Tibial artery (tissue), 4 donors: Measurements from ENCODE around the gene NDRG4.

Source experiments
- DNase-seq, 2 donors: peaks; one replicate each; pipeline ENCODE4 v3.0.0-alpha.2; 2019
- H3K27ac ChIP-seq, 2 donors: fragments of 200-600 bp; sonication (generic) in 1 of 2; 1 replicate in 1 of 2; 2 replicates in 1 of 2; pipeline ENCODE4 v1.5.1; 2018 to 2019; ENCODE audit warnings: mild to moderate bottlenecking in 1 of 2
- H3K27me3 ChIP-seq, 2 donors: fragments of 200-600 bp; sonication (generic) in 1 of 2; one replicate each; pipeline versions ENCODE4 v1.5.1 to v1.6.0; 2016 to 2019
- H3K36me3 ChIP-seq, 3 donors: fragments of 200-600 bp; sonication (generic) in 2 of 3; one replicate each; pipeline ENCODE4 v1.5.1; 2016 to 2019; ENCODE audit warnings: mild to moderate bottlenecking in 2 of 3
- H3K4me1 ChIP-seq, 4 donors: fragments of 200-600 bp; sonication (generic) in 2 of 4; 1 replicate in 3 of 4; 2 replicates in 1 of 4; pipeline ENCODE4 v1.5.1; 2016 to 2019
- H3K4me3 ChIP-seq, 2 donors: fragments of 200-600 bp; sonication (generic) in 1 of 2; 1 replicate in 1 of 2; 2 replicates in 1 of 2; pipeline ENCODE4 v1.5.1; 2018 to 2019; ENCODE audit warnings: mild to moderate bottlenecking in 2 of 2
- H3K9me3 ChIP-seq, 3 donors: fragments of 200-600 bp; sonication (generic) in 1 of 3; one replicate each; pipeline ENCODE4 v1.5.1; 2016 to 2019
- CTCF ChIP-seq, 2 experiments: fragments of 200-600 bp in 1 of 2; fragments of 450-650 bp in 1 of 2; IDR thresholded peaks; one replicate each; pipeline ENCODE4 v1.5.1; 2017 to 2019; ENCODE audit warnings: antibody characterized with exemption in 2 of 2, mild to moderate bottlenecking in 1 of 2, moderate library complexity in 1 of 2
- intact Hi-C: fragments of 100-400 bp; cut with DNase I; formaldehyde crosslinking; loops from one replicate; pipeline ENCODE4 v1.15.0; 2023; ENCODE audit warnings: low total_unique reads

NDRG4 gene

GRCh38 chr16:58459344-58460218, 40.4 kb upstream of the NDRG4 start:
- peaks cover 0 to 19% (median 12%) of the 10 kb centered on the region in 4 donors for H3K4me1 ChIP-seq
- peaks cover 0 to 35% of the 10 kb centered on the region in 2 donors for H3K27me3 ChIP-seq
- intact Hi-C loops: no loop called here
- H3K36me3 ChIP-seq: no peaks in the 10 kb centered on the region
- no peaks in the 10 kb centered on the region for H3K9me3 ChIP-seq
- H3K27ac ChIP-seq: no peak overlapping the region
- H3K4me3 ChIP-seq: no peak overlapping the region
- no peak for DNase-seq
- TF ChIP-seq CTCF (IDR thresholded peaks at IDR 0.05): no peak

- no peak for DNase-seq
- no peaks in the 10 kb centered on the region for H3K9me3 ChIP-seq
- no peak for TF ChIP-seq CTCF (IDR thresholded peaks at IDR 0.05)
- no peaks in the 10 kb centered on the region for H3K36me3 ChIP-seq
- no peak overlapping the region for H3K27ac ChIP-seq
- H3K27me3 ChIP-seq: peaks cover 0 to 40% of the 10 kb centered on the region in 2 donors
- intact Hi-C loops: no loop called here
- H3K4me3 ChIP-seq: no peak overlapping the region
- peaks cover 0 to 23% (median 15%) of the 10 kb centered on the region in 4 donors for H3K4me1 ChIP-seq
Measured at GRCh38 chr16:58460219-58460610, 39.7 kb upstream of the NDRG4 start.

GRCh38 chr16:58461056-58461455, 38.9 kb upstream of the NDRG4 start:
- intact Hi-C loops: no loop called here
- DNase-seq: no peak
- H3K4me3 ChIP-seq: no peak overlapping the region
- H3K36me3 ChIP-seq: no peaks in the 10 kb centered on the region
- peaks cover 0 to 48% of the 10 kb centered on the region in 2 donors for H3K27me3 ChIP-seq
- H3K4me1 ChIP-seq: peaks cover 0 to 23% (median 15%) of the 10 kb centered on the region in 4 donors
- no peak overlapping the region for H3K27ac ChIP-seq
- TF ChIP-seq CTCF (IDR thresholded peaks at IDR 0.05): no peak
- no peaks in the 10 kb centered on the region for H3K9me3 ChIP-seq

GRCh38 chr16:58461640-58462039, 38.3 kb upstream of the NDRG4 start:
- DNase-seq: no peak
- H3K4me3 ChIP-seq: no peak overlapping the region
- H3K27me3 ChIP-seq: peaks cover 0 to 54% of the 10 kb centered on the region in 2 donors
- H3K36me3 ChIP-seq: no peaks in the 10 kb centered on the region
- no peak overlapping the region for H3K27ac ChIP-seq
- H3K9me3 ChIP-seq: no peaks in the 10 kb centered on the region
- H3K4me1 ChIP-seq: peaks cover 0 to 23% (median 15%) of the 10 kb centered on the region in 4 donors
- no peak for TF ChIP-seq CTCF (IDR thresholded peaks at IDR 0.05)
- intact Hi-C loops: no loop called here

- DNase-seq: no peak
- intact Hi-C loops: no loop called here
- H3K9me3 ChIP-seq: no peaks in the 10 kb centered on the region
- no peak overlapping the region for H3K27ac ChIP-seq
- peaks cover 0 to 23% (median 15%) of the 10 kb centered on the region in 4 donors for H3K4me1 ChIP-seq
- no peak overlapping the region for H3K4me3 ChIP-seq
- peaks cover 0 to 59% of the 10 kb centered on the region in 2 donors for H3K27me3 ChIP-seq
- TF ChIP-seq CTCF (IDR thresholded peaks at IDR 0.05): no peak
- H3K36me3 ChIP-seq: no peaks in the 10 kb centered on the region
Measured at GRCh38 chr16:58462089-58462488, 37.9 kb upstream of the NDRG4 start.
